ENCODE data around the gene CPSF4.

Gene CPSF4

DNA sequence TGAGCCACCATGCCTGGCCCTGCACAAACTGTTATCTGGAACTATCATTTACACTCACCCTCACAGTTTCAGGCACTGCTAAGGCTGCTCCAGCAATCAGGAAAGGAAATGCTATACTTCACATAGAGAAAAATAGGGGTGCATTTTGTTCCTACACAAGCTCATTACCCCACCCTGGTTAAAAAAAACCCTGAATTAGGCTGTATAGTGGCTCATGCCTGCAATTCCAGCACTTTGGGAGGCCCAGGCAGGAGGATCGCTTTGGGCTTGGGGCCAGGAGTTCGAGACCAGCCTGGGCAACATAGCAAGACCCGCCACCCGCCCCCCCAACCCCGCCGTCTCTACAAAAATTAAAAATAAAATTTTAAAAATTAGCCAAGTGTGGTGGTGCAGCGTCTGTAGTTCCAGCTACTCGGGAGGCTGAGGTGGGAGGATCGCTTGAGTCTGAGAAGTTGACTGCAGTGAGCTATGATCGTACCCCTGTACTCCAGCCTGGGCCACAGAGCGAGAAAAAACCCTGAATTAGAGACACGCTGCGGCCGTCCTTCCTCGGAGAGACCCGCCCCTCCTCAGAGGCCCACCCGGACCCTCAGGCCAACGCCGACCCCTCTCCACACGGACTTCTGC lies 684 bp upstream of the CPSF4 start:
- H3K27ac ChIP-seq (ENCODE audit: low read depth, low read length) = peak overlapping the region; percentile 39
- TF ChIP-seq EZH2phosphoT487 (conservative IDR thresholded peaks at IDR 0.05; ENCODE audit: low read length) = no peak
- TF ChIP-seq, protein P1, sequence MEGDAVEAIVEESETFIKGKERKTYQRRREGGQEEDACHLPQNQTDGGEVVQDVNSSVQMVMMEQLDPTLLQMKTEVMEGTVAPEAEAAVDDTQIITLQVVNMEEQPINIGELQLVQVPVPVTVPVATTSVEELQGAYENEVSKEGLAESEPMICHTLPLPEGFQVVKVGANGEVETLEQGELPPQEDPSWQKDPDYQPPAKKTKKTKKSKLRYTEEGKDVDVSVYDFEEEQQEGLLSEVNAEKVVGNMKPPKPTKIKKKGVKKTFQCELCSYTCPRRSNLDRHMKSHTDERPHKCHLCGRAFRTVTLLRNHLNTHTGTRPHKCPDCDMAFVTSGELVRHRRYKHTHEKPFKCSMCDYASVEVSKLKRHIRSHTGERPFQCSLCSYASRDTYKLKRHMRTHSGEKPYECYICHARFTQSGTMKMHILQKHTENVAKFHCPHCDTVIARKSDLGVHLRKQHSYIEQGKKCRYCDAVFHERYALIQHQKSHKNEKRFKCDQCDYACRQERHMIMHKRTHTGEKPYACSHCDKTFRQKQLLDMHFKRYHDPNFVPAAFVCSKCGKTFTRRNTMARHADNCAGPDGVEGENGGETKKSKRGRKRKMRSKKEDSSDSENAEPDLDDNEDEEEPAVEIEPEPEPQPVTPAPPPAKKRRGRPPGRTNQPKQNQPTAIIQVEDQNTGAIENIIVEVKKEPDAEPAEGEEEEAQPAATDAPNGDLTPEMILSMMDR (IDR thresholded peaks at IDR 0.05; ENCODE audit: insufficient read depth, low read length, poor library complexity, severe bottlenecking) = no peak

DNA sequence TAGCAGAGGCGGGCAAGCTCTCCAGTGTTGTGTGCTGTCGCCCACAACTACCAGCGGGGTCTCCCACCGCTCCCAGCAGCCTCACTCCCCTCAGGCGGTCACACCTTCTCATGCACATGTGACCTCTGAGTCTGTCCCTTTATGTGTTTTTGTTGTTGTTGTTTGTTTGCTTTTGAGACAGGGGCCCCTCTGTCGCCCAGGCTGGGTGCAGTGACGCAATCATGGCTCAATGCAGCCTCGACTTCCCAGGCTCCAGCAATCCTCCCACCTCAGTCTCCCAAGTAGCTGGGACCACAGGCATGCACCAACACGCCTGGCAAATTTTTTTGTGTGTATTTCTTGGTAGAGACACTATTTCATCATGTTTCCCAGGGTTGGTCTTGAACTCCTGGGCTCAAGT lies 1.5 kb downstream of the CPSF4 start:
- no peaks in the 10 kb centered on the region for H3K9me2 ChIP-seq (replicated peaks; ENCODE audit: insufficient read depth, low read length)
- TF ChIP-seq EZH2phosphoT487 (conservative IDR thresholded peaks at IDR 0.05; ENCODE audit: low read length) = no peak
- TF ChIP-seq, protein P1 (IDR thresholded peaks at IDR 0.05; ENCODE audit: insufficient read depth, low read length, poor library complexity, severe bottlenecking) = no peak
- peaks cover 3% of the 10 kb centered on the region; the same call in 1 of the 2 replicates for H4K20me1 ChIP-seq (ENCODE audit: low read depth, low read length)
- no peak overlapping the region for H3K27ac ChIP-seq (ENCODE audit: low read depth, low read length)
- peaks cover 14% of the 10 kb centered on the region; the same call in 1 of the 2 replicates for H3K36me3 ChIP-seq (ENCODE audit: low read length)
- no peaks in the 10 kb centered on the region for H3F3A ChIP-seq (ENCODE audit: insufficient read depth)
- peak overlapping the region; percentile 89 for H3K9ac ChIP-seq (ENCODE audit: low read length)
- no peak overlapping the region for H2AFZ ChIP-seq (ENCODE audit: low read depth, low read length, severe bottlenecking)
- H3K4me2 ChIP-seq (ENCODE audit: low read depth, low read length, poor library complexity, severe bottlenecking) = peak overlapping the region; percentile 81
- H3K4me3 ChIP-seq (ENCODE audit: insufficient read depth, low read length, poor library complexity, severe bottlenecking) = peak overlapping the region; percentile 99
- no peaks in the 10 kb centered on the region for H3K9me3 ChIP-seq (ENCODE audit: insufficient read depth, low read length)
- no peaks in the 10 kb centered on the region for H3K27me3 ChIP-seq (ENCODE audit: low read length)
- peaks cover 44% of the 10 kb centered on the region for H3K79me2 ChIP-seq (ENCODE audit: insufficient read depth, low read length)

More for the DNA sequence above, 684 bp upstream of the CPSF4 start:
- Histone ChIP-seq H3K79me2 (ENCODE audit: insufficient read depth, low read length) (peaks cover 44% of the 10 kb centered on the region), H3K4me2 (ENCODE audit: low read depth, low read length, poor library complexity, severe bottlenecking) (peak overlapping the region; percentile 81), H4K20me1 (ENCODE audit: low read depth, low read length) (peaks cover 3% of the 10 kb centered on the region; the same call in 1 of the 2 replicates), H3K9ac (ENCODE audit: low read length) (peak overlapping the region; percentile 89), H3K27me3 (ENCODE audit: low read length) (no peaks in the 10 kb centered on the region), H3F3A (ENCODE audit: insufficient read depth) (no peaks in the 10 kb centered on the region), H3K36me3 (ENCODE audit: low read length) (0 out of 2 replicates have a peak, but pooled peaks cover 1% of the 10 kb centered on the region), H2AFZ (ENCODE audit: low read depth, low read length, severe bottlenecking) (peak overlapping the region; percentile 99), H3K9me2 (replicated peaks; ENCODE audit: insufficient read depth, low read length) (no peaks in the 10 kb centered on the region), H3K4me3 (ENCODE audit: insufficient read depth, low read length, poor library complexity, severe bottlenecking) (peak overlapping the region; percentile 99), H3K9me3 (ENCODE audit: insufficient read depth, low read length) (no peaks in the 10 kb centered on the region)

DNA sequence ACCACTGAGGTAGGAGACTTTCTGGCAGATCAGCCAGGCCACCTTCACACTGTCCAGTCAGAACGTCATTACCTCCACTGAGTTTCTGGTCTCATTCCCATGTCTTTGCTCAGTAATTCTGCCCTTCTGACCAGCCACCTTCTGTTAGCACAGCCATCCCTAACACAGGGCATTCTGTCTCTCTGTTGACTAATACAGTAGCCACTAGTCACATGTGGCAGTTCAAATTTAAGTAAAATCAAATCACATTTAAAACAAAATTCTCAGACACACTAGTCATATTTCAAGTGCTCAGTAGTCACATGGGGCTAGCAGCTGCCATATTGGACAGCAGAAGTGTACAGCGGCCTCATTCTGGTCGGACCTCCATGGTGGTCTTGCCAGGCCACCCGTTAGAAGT lies 7.4 kb downstream of the CPSF4 start:
- Histone ChIP-seq H3K79me2 (ENCODE audit: insufficient read depth, low read length) (0 out of 2 replicates have a peak, but pooled peaks cover under 1% of the 10 kb centered on the region), H3K27me3 (ENCODE audit: low read length) (no peaks in the 10 kb centered on the region), H3K27ac (ENCODE audit: low read depth, low read length) (no peak overlapping the region), H3K9me2 (replicated peaks; ENCODE audit: insufficient read depth, low read length) (no peaks in the 10 kb centered on the region), H4K20me1 (ENCODE audit: low read depth, low read length) (no peaks in the 10 kb centered on the region), H3K36me3 (ENCODE audit: low read length) (peaks cover 16% of the 10 kb centered on the region; the same call in 1 of the 2 replicates), H2AFZ (ENCODE audit: low read depth, low read length, severe bottlenecking) (no peak overlapping the region), H3K4me3 (ENCODE audit: insufficient read depth, low read length, poor library complexity, severe bottlenecking) (no peak overlapping the region), H3K4me2 (ENCODE audit: low read depth, low read length, poor library complexity, severe bottlenecking) (no peak overlapping the region), H3K9me3 (ENCODE audit: insufficient read depth, low read length) (no peaks in the 10 kb centered on the region), H3K9ac (ENCODE audit: low read length) (no peak overlapping the region), H3F3A (ENCODE audit: insufficient read depth) (no peaks in the 10 kb centered on the region)
- TF ChIP-seq, protein P1 (IDR thresholded peaks at IDR 0.05; ENCODE audit: insufficient read depth, low read length, poor library complexity, severe bottlenecking) = no peak
- TF ChIP-seq EZH2phosphoT487 (conservative IDR thresholded peaks at IDR 0.05; ENCODE audit: low read length) = no peak
